Testis (tissue), 3 donors: Measurements from ENCODE around the gene SCLY. TPM values are rescaled to one million over a fixed set of nuclear protein-coding genes. Genes with fewer than 3 reads are reported as not detected.

ENCODE experiments used
- DNase-seq: peaks from one replicate; pipeline ENCODE4 v3.0.0-alpha.2; 2019
- H3K27ac ChIP-seq, 2 donors: fragments of 200-600 bp; sonication (generic); one replicate each; pipeline ENCODE4 v1.5.1; 2019
- H3K27me3 ChIP-seq: fragments of 200-600 bp; sonication (generic); one replicate; pipeline ENCODE4 v1.5.1; 2019
- H3K36me3 ChIP-seq: fragments of 200-600 bp; sonication (generic); one replicate; pipeline ENCODE4 v1.5.1; 2017; ENCODE audit warnings: low read depth; ENCODE audit errors: missing control alignments
- H3K4me1 ChIP-seq: fragments of 200-600 bp; sonication (generic); one replicate; pipeline ENCODE4 v1.5.1; 2019
- H3K4me3 ChIP-seq, 2 donors: fragments of 200-600 bp; sonication (generic); one replicate each; pipeline ENCODE4 v1.5.1; 2017 to 2019
- H3K9me3 ChIP-seq: fragments of 200-600 bp; sonication (generic); one replicate; pipeline ENCODE4 v1.5.1; 2017
- CTCF ChIP-seq, 3 experiments: fragments of 450-650 bp in 2 of 3; fragments of 200-600 bp in 1 of 3; sonication (generic) in 1 of 3; IDR thresholded peaks; one replicate each; pipeline ENCODE4 v1.5.1; 2016 to 2019; ENCODE audit warnings: antibody characterized with exemption in 3 of 3, mild to moderate bottlenecking in 2 of 3, moderate library complexity in 1 of 3
- POLR2A ChIP-seq: fragments of 450-650 bp; IDR thresholded peaks from one replicate; pipeline ENCODE4 v1.6.1; 2017; ENCODE audit warnings: antibody characterized with exemption, mild to moderate bottlenecking, moderate library complexity
- WGBS, 2 donors: methylation state at CpG; one replicate each; pipeline ENCODE4 v1.1.5; 2018; 5-methylcytosine and 5-hydroxymethylcytosine counted together
- intact Hi-C: fragments of 100-400 bp; cut with DNase I; formaldehyde crosslinking; loops from one replicate; pipeline ENCODE4 v1.15.1; 2023; ENCODE audit warnings: low total_unique reads
- polyA plus RNA-seq: library from polyadenylated mRNA; stranded (reverse); fragments of 350-450 nt; fragmentation: Illumina TruSeq; extraction: RNeasy Lipid Tissue Mini Kit (QIAGEN cat#74804); gene quantifications from one replicate; pipeline ENCODE4 v1.2.3, GENCODE V29; 2014; ENCODE audit warnings: low read depth, low replicate concordance; ENCODE audit not compliant: insufficient read depth
- total RNA-seq, 2 donors: library from RNA; depleted of rRNA; stranded (reverse); fragments of >200 nt; gene quantifications; one replicate each; pipeline ENCODE4 v1.2.3, GENCODE V29; 2016

Gene SCLY
- total and polyA plus RNA-seq, 3 donors from 2014 or later = 19.6 to 40.2 (median 24.6) TPM

- intact Hi-C loops = no loop called here
- no peaks in the 10 kb centered on the region for H3K9me3 ChIP-seq
- TF ChIP-seq CTCF (IDR thresholded peaks at IDR 0.05) (no peak), POLR2A (no peak)
- no peak for DNase-seq
- 79 to 93% methylated on average over 4 to 6 of the region's 6 CpGs for WGBS, 2 donors
- H3K4me1 ChIP-seq = no peaks in the 10 kb centered on the region
- H3K27ac ChIP-seq = no peak overlapping the region
- H3K27me3 ChIP-seq = no peaks in the 10 kb centered on the region
- no peak overlapping the region for H3K4me3 ChIP-seq
- no peaks in the 10 kb centered on the region for H3K36me3 ChIP-seq
These were observed 17.8 kb upstream of the SCLY start for GRCh38 chr2:238042849-238043584.

GRCh38 chr2:238043851-238044250 lies 16.9 kb upstream of the SCLY start:
- DNase-seq = no peak
- TF ChIP-seq CTCF (IDR thresholded peaks at IDR 0.05) (no peak), POLR2A (no peak)
- 93 to 95% methylated on average over 6 of the region's 6 CpGs for WGBS, 2 donors
- no peaks in the 10 kb centered on the region for H3K27me3 ChIP-seq
- H3K9me3 ChIP-seq = no peaks in the 10 kb centered on the region
- H3K36me3 ChIP-seq = no peaks in the 10 kb centered on the region
- H3K4me1 ChIP-seq = no peaks in the 10 kb centered on the region
- H3K4me3 ChIP-seq = no peak overlapping the region
- intact Hi-C loops = no loop called here
- no peak overlapping the region for H3K27ac ChIP-seq

GRCh38 chr2:238045575-238045974 lies 15.2 kb upstream of the SCLY start:
- TF ChIP-seq CTCF (IDR thresholded peaks at IDR 0.05) (no peak), POLR2A (no peak)
- no peaks in the 10 kb centered on the region for H3K36me3 ChIP-seq
- no peaks in the 10 kb centered on the region for H3K9me3 ChIP-seq
- H3K27me3 ChIP-seq = no peaks in the 10 kb centered on the region
- no peaks in the 10 kb centered on the region for H3K4me1 ChIP-seq
- intact Hi-C loops = no loop called here
- no peak overlapping the region for H3K27ac ChIP-seq
- no peak overlapping the region for H3K4me3 ChIP-seq
- no peak for DNase-seq

GRCh38 chr2:238046725-238047270 lies 14.0 kb upstream of the SCLY start:
- WGBS, 2 donors = 90 to 94% methylated on average over 2 of the region's 2 CpGs
- no peak for DNase-seq
- H3K36me3 ChIP-seq = no peaks in the 10 kb centered on the region
- intact Hi-C loops = no loop called here
- no peaks in the 10 kb centered on the region for H3K4me1 ChIP-seq
- no peak overlapping the region for H3K27ac ChIP-seq
- no peaks in the 10 kb centered on the region for H3K9me3 ChIP-seq
- no peak for TF ChIP-seq CTCF (IDR thresholded peaks at IDR 0.05)
- no peak for TF ChIP-seq POLR2A
- no peak overlapping the region for H3K4me3 ChIP-seq
- no peaks in the 10 kb centered on the region for H3K27me3 ChIP-seq
